ENCODE results near the gene WSB2. TPM values are rescaled to one million over a fixed set of nuclear protein-coding genes. Genes with fewer than 3 reads are reported as not detected.

WSB2 gene
- polyA plus RNA-seq, 2 donors, result 41.2 to 41.4 TPM

GRCh38 chr12:118036672-118037411, 24.1 kb downstream of the WSB2 start:
- Histone ChIP-seq H3K4me3 (ENCODE audit: low read depth in 1 of 2, low read length in 2 of 2) (no peak overlapping the region), H3K27ac (ENCODE audit: low read depth in 2 of 2, low read length in 1 of 2) (no peak overlapping the region), H3K36me3 (ENCODE audit: control insufficient read depth in 2 of 2, insufficient read depth in 2 of 2, low read length in 1 of 2) (peaks cover 21 to 30% of the 10 kb centered on the region in 2 donors), H3K9me3 (ENCODE audit: control insufficient read depth in 2 of 2, insufficient read depth in 1 of 2, low read depth in 1 of 2, low read length in 1 of 2) (no peaks in the 10 kb centered on the region), H3K4me1 (ENCODE audit: control insufficient read depth in 2 of 2, insufficient read depth in 2 of 2, low read length in 1 of 2) (no peaks in the 10 kb centered on the region), H3K27me3 (ENCODE audit: control insufficient read depth in 1 of 2, insufficient read depth in 2 of 2, low read length in 2 of 2) (no peaks in the 10 kb centered on the region)
- 91% methylated on average over 11 of the region's 11 CpGs for WGBS, 2 donors

GRCh38 chr12:118035190-118036041, 25.6 kb downstream of the WSB2 start:
- H3K27me3 ChIP-seq (ENCODE audit: control insufficient read depth in 1 of 2, insufficient read depth in 2 of 2, low read length in 2 of 2), result no peaks in the 10 kb centered on the region
- no peaks in the 10 kb centered on the region for H3K9me3 ChIP-seq (ENCODE audit: control insufficient read depth in 2 of 2, insufficient read depth in 1 of 2, low read depth in 1 of 2, low read length in 1 of 2)
- 72 to 74% methylated on average over 9 of the region's 9 CpGs for WGBS, 2 donors
- peaks cover 21 to 22% of the 10 kb centered on the region in 2 donors for H3K36me3 ChIP-seq (ENCODE audit: control insufficient read depth in 2 of 2, insufficient read depth in 2 of 2, low read length in 1 of 2)
- no peaks in the 10 kb centered on the region for H3K4me1 ChIP-seq (ENCODE audit: control insufficient read depth in 2 of 2, insufficient read depth in 2 of 2, low read length in 1 of 2)
- peak overlapping the region in 1 of 2 donors; percentile 22 for H3K27ac ChIP-seq (ENCODE audit: low read depth in 2 of 2, low read length in 1 of 2)
- H3K4me3 ChIP-seq (ENCODE audit: low read depth in 1 of 2, low read length in 2 of 2), result no peak overlapping the region

- Histone ChIP-seq H3K36me3 (ENCODE audit: control insufficient read depth in 2 of 2, insufficient read depth in 2 of 2, low read length in 1 of 2) (peaks cover 21% of the 10 kb centered on the region in 2 donors), H3K9me3 (ENCODE audit: control insufficient read depth in 2 of 2, insufficient read depth in 1 of 2, low read depth in 1 of 2, low read length in 1 of 2) (no peaks in the 10 kb centered on the region), H3K4me3 (ENCODE audit: low read depth in 1 of 2, low read length in 2 of 2) (no peak overlapping the region), H3K4me1 (ENCODE audit: control insufficient read depth in 2 of 2, insufficient read depth in 2 of 2, low read length in 1 of 2) (no peaks in the 10 kb centered on the region), H3K27ac (ENCODE audit: low read depth in 2 of 2, low read length in 1 of 2) (peak overlapping the region in 1 of 2 donors; percentile 22), H3K27me3 (ENCODE audit: control insufficient read depth in 1 of 2, insufficient read depth in 2 of 2, low read length in 2 of 2) (no peaks in the 10 kb centered on the region)
- 89 to 91% methylated on average over 5 of the region's 5 CpGs for WGBS, 2 donors
These were observed 26.4 kb downstream of the WSB2 start for GRCh38 chr12:118034429-118035189.

GRCh38 chr12:118033902-118034301, 27.1 kb downstream of the WSB2 start:
- H3K27me3 ChIP-seq (ENCODE audit: control insufficient read depth in 1 of 2, insufficient read depth in 2 of 2, low read length in 2 of 2), result no peaks in the 10 kb centered on the region
- no peak overlapping the region for H3K27ac ChIP-seq (ENCODE audit: low read depth in 2 of 2, low read length in 1 of 2)
- H3K4me1 ChIP-seq (ENCODE audit: control insufficient read depth in 2 of 2, insufficient read depth in 2 of 2, low read length in 1 of 2), result no peaks in the 10 kb centered on the region
- 75 to 77% methylated on average over 5 of the region's 5 CpGs for WGBS, 2 donors
- no peak overlapping the region for H3K4me3 ChIP-seq (ENCODE audit: low read depth in 1 of 2, low read length in 2 of 2)
- H3K9me3 ChIP-seq (ENCODE audit: control insufficient read depth in 2 of 2, insufficient read depth in 1 of 2, low read depth in 1 of 2, low read length in 1 of 2), result no peaks in the 10 kb centered on the region
- peaks cover 21% of the 10 kb centered on the region in 2 donors for H3K36me3 ChIP-seq (ENCODE audit: control insufficient read depth in 2 of 2, insufficient read depth in 2 of 2, low read length in 1 of 2)

GRCh38 chr12:118033323-118033722, 27.7 kb downstream of the WSB2 start:
- Histone ChIP-seq H3K27me3 (ENCODE audit: control insufficient read depth in 1 of 2, insufficient read depth in 2 of 2, low read length in 2 of 2) (no peaks in the 10 kb centered on the region), H3K4me3 (ENCODE audit: low read depth in 1 of 2, low read length in 2 of 2) (no peak overlapping the region), H3K9me3 (ENCODE audit: control insufficient read depth in 2 of 2, insufficient read depth in 1 of 2, low read depth in 1 of 2, low read length in 1 of 2) (no peaks in the 10 kb centered on the region), H3K36me3 (ENCODE audit: control insufficient read depth in 2 of 2, insufficient read depth in 2 of 2, low read length in 1 of 2) (peaks cover 21% of the 10 kb centered on the region in 2 donors), H3K4me1 (ENCODE audit: control insufficient read depth in 2 of 2, insufficient read depth in 2 of 2, low read length in 1 of 2) (no peaks in the 10 kb centered on the region), H3K27ac (ENCODE audit: low read depth in 2 of 2, low read length in 1 of 2) (no peak overlapping the region)
- WGBS, 2 donors, result 82 to 86% methylated on average over 5 of the region's 5 CpGs

GRCh38 chr12:118032188-118032587, 28.8 kb downstream of the WSB2 start:
- Histone ChIP-seq H3K4me3 (ENCODE audit: low read depth in 1 of 2, low read length in 2 of 2) (no peak overlapping the region), H3K27ac (ENCODE audit: low read depth in 2 of 2, low read length in 1 of 2) (no peak overlapping the region), H3K4me1 (ENCODE audit: control insufficient read depth in 2 of 2, insufficient read depth in 2 of 2, low read length in 1 of 2) (no peaks in the 10 kb centered on the region), H3K9me3 (ENCODE audit: control insufficient read depth in 2 of 2, insufficient read depth in 1 of 2, low read depth in 1 of 2, low read length in 1 of 2) (no peaks in the 10 kb centered on the region), H3K36me3 (ENCODE audit: control insufficient read depth in 2 of 2, insufficient read depth in 2 of 2, low read length in 1 of 2) (peaks cover 16 to 17% of the 10 kb centered on the region in 2 donors), H3K27me3 (ENCODE audit: control insufficient read depth in 1 of 2, insufficient read depth in 2 of 2, low read length in 2 of 2) (no peaks in the 10 kb centered on the region)
- WGBS, 2 donors, result 87 to 92% methylated on average over 7 of the region's 7 CpGs

- Histone ChIP-seq H3K36me3 (ENCODE audit: control insufficient read depth in 2 of 2, insufficient read depth in 2 of 2, low read length in 1 of 2) (peaks cover 13 to 15% of the 10 kb centered on the region in 2 donors), H3K4me3 (ENCODE audit: low read depth in 1 of 2, low read length in 2 of 2) (no peak overlapping the region), H3K9me3 (ENCODE audit: control insufficient read depth in 2 of 2, insufficient read depth in 1 of 2, low read depth in 1 of 2, low read length in 1 of 2) (no peaks in the 10 kb centered on the region), H3K27ac (ENCODE audit: low read depth in 2 of 2, low read length in 1 of 2) (no peak overlapping the region), H3K4me1 (ENCODE audit: control insufficient read depth in 2 of 2, insufficient read depth in 2 of 2, low read length in 1 of 2) (no peaks in the 10 kb centered on the region), H3K27me3 (ENCODE audit: control insufficient read depth in 1 of 2, insufficient read depth in 2 of 2, low read length in 2 of 2) (no peaks in the 10 kb centered on the region)
- 96 to 97% methylated on average over 5 of the region's 5 CpGs for WGBS, 2 donors
These were observed 31.8 kb downstream of the WSB2 start for GRCh38 chr12:118029166-118029565.

GRCh38 chr12:118025168-118025567, 35.8 kb downstream of the WSB2 start:
- no peak overlapping the region for H3K27ac ChIP-seq (ENCODE audit: low read depth in 2 of 2, low read length in 1 of 2)
- H3K36me3 ChIP-seq (ENCODE audit: control insufficient read depth in 2 of 2, insufficient read depth in 2 of 2, low read length in 1 of 2), result peaks cover 9 to 15% of the 10 kb centered on the region in 2 donors
- WGBS, 2 donors, result 72 to 77% methylated on average over 4 of the region's 4 CpGs
- H3K4me3 ChIP-seq (ENCODE audit: low read depth in 1 of 2, low read length in 2 of 2), result no peak overlapping the region
- H3K9me3 ChIP-seq (ENCODE audit: control insufficient read depth in 2 of 2, insufficient read depth in 1 of 2, low read depth in 1 of 2, low read length in 1 of 2), result no peaks in the 10 kb centered on the region
- H3K4me1 ChIP-seq (ENCODE audit: control insufficient read depth in 2 of 2, insufficient read depth in 2 of 2, low read length in 1 of 2), result no peaks in the 10 kb centered on the region
- no peaks in the 10 kb centered on the region for H3K27me3 ChIP-seq (ENCODE audit: control insufficient read depth in 1 of 2, insufficient read depth in 2 of 2, low read length in 2 of 2)

- Histone ChIP-seq H3K4me3 (ENCODE audit: low read depth in 1 of 2, low read length in 2 of 2) (no peak overlapping the region), H3K9me3 (ENCODE audit: control insufficient read depth in 2 of 2, insufficient read depth in 1 of 2, low read depth in 1 of 2, low read length in 1 of 2) (no peaks in the 10 kb centered on the region), H3K27me3 (ENCODE audit: control insufficient read depth in 1 of 2, insufficient read depth in 2 of 2, low read length in 2 of 2) (no peaks in the 10 kb centered on the region), H3K4me1 (ENCODE audit: control insufficient read depth in 2 of 2, insufficient read depth in 2 of 2, low read length in 1 of 2) (no peaks in the 10 kb centered on the region), H3K27ac (ENCODE audit: low read depth in 2 of 2, low read length in 1 of 2) (no peak overlapping the region), H3K36me3 (ENCODE audit: control insufficient read depth in 2 of 2, insufficient read depth in 2 of 2, low read length in 1 of 2) (peaks cover 13 to 14% of the 10 kb centered on the region in 2 donors)
- 87 to 92% methylated on average over 8 to 9 of the region's 9 CpGs for WGBS, 2 donors
These were observed 37.6 kb downstream of the WSB2 start for GRCh38 chr12:118023301-118023860.
